ENCODE measurements around the gene ZNF234. TPM values are rescaled to one million over a fixed set of nuclear protein-coding genes. Genes with fewer than 3 reads are reported as not detected.
"Not testable (repeated sequence)": the region's sequence is repeated elsewhere in the genome, so short reads cannot be mapped to it uniquely, and the experiment has no call there.

Gene ZNF234
- total RNA-seq, 1 donor from 2014 or later = 2.9 TPM

GRCh38 chr19:44180968-44181367 lies 39.6 kb downstream of the ZNF234 start:
- no peak for TF ChIP-seq CTCF (conservative IDR thresholded peaks at IDR 0.05; ENCODE audit: low read depth, low read length)
- H3K4me3 ChIP-seq (ENCODE audit: low read depth, low read length) = no peak overlapping the region
- DNase-seq (ENCODE audit: low read depth) = no peak

- DNase-seq (ENCODE audit: low read depth) = no peak
- no peak for TF ChIP-seq CTCF (conservative IDR thresholded peaks at IDR 0.05; ENCODE audit: low read depth, low read length)
- no peak overlapping the region for H3K4me3 ChIP-seq (ENCODE audit: low read depth, low read length)
Observed at GRCh38 chr19:44182145-44182544, 40.8 kb downstream of the ZNF234 start.

GRCh38 chr19:44190020-44190419 lies 48.7 kb downstream of the ZNF234 start:
- TF ChIP-seq CTCF (conservative IDR thresholded peaks at IDR 0.05; ENCODE audit: low read depth, low read length) = no peak
- H3K4me3 ChIP-seq (ENCODE audit: low read depth, low read length) = no peak overlapping the region
- no peak for DNase-seq (ENCODE audit: low read depth)

GRCh38 chr19:44192127-44192526 lies 50.8 kb downstream of the ZNF234 start:
- no peak overlapping the region for H3K4me3 ChIP-seq (ENCODE audit: low read depth, low read length)
- DNase-seq (ENCODE audit: low read depth) = no peak
- no peak for TF ChIP-seq CTCF (conservative IDR thresholded peaks at IDR 0.05; ENCODE audit: low read depth, low read length)

GRCh38 chr19:44196772-44197171 lies 55.4 kb downstream of the ZNF234 start:
- TF ChIP-seq CTCF (conservative IDR thresholded peaks at IDR 0.05; ENCODE audit: low read depth, low read length) = no peak
- DNase-seq (ENCODE audit: low read depth) = no peak
- no peak overlapping the region for H3K4me3 ChIP-seq (ENCODE audit: low read depth, low read length)

- no peak for TF ChIP-seq CTCF (conservative IDR thresholded peaks at IDR 0.05; ENCODE audit: low read depth, low read length)
- DNase-seq (ENCODE audit: low read depth) = no peak
- no peak overlapping the region for H3K4me3 ChIP-seq (ENCODE audit: low read depth, low read length)
Observed at GRCh38 chr19:44202470-44202869, 61.1 kb downstream of the ZNF234 start.

GRCh38 chr19:44202974-44203373 lies 61.6 kb downstream of the ZNF234 start:
- no peak overlapping the region for H3K4me3 ChIP-seq (ENCODE audit: low read depth, low read length)
- TF ChIP-seq CTCF (conservative IDR thresholded peaks at IDR 0.05; ENCODE audit: low read depth, low read length) = no peak
- no peak for DNase-seq (ENCODE audit: low read depth)

GRCh38 chr19:44203877-44204276 lies 62.5 kb downstream of the ZNF234 start:
- not testable (repeated sequence) for H3K4me3 ChIP-seq (ENCODE audit: low read depth, low read length); DNase-seq (ENCODE audit: low read depth)

Measured in epithelial cell of proximal tubule (primary cell).